ENCODE measurements around the gene UACA.

Gene UACA

DNA sequence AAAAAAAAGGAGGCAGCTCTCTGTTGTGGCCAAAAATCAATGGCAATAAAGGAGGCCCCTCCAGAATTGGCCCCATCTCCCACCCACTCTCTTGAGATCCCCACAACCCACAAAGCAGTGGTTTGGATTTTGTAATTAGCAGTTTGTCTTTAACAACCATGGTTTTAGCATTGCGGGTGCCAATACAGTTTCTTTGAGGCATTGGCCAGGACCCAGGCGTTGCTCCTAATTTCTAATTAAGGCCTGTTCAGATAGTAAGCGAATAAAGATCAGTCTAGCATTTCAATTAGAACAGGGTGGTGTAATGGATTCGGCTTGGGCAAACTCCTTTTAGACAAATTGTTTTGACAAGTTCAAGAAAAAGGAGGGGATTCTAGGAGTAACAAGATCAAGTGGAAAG is 23.6 kb upstream of the UACA start:
- DNase-seq, result no peak

DNA sequence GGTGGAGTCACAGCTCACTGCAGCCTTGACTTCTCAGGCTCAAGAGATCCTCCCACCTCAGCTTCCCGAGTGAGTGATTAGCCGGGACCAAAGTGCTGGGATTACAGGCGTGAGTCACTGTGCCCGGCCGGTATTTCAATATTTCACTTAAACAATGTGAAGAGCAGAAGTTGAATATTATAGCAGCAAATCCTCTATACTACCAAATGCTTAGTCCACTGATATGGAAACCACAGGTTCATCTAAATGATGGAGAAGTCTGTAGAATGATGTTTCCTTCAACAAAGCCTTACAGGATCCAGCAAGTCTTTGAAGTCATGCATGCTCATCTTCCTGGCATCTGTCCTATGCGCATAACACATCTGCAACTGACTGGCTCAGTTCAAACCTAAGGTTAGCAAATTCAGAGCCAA is 20.3 kb upstream of the UACA start:
- DNase-seq, result no peak

DNA sequence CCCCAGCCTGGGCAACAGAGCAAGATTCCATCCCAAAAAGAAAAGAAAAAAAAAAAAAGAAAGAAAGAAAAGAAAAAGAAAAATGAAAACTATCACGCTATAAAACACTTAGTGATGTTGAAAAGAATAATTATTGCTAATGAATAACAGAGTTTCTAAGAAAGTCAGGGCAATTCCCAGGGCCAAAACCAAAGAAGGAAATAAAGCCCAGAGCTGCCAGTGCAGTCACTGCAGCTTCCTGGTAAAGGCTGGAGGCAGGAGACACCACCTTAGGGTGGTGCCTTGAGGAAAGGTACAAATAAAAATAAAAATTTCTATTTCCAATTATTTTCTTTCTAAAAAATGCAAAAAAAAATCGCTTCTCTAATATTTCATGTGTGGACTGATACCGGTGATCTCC is 19.7 kb upstream of the UACA start:
- DNase-seq, result no peak

DNA sequence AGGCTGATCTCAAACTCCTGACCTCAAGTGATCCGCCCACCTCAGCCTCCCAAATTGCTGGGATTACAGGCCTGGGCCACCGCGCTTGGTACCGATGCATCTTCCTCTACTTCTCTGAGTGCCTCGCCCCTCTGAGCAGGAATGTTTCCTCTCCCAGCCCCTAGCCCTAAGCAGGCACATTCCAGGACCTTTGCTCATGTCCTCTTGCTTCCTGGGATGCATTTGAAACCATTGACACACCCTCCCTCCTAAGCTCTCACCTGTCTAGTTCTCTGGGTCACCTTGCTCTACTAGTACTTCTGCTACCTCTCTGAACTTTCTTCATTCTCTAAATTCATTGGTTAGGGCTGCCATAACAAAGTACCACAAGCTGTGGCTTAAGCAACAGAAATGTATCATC is 17.9 kb upstream of the UACA start:
- no peak for DNase-seq

DNA sequence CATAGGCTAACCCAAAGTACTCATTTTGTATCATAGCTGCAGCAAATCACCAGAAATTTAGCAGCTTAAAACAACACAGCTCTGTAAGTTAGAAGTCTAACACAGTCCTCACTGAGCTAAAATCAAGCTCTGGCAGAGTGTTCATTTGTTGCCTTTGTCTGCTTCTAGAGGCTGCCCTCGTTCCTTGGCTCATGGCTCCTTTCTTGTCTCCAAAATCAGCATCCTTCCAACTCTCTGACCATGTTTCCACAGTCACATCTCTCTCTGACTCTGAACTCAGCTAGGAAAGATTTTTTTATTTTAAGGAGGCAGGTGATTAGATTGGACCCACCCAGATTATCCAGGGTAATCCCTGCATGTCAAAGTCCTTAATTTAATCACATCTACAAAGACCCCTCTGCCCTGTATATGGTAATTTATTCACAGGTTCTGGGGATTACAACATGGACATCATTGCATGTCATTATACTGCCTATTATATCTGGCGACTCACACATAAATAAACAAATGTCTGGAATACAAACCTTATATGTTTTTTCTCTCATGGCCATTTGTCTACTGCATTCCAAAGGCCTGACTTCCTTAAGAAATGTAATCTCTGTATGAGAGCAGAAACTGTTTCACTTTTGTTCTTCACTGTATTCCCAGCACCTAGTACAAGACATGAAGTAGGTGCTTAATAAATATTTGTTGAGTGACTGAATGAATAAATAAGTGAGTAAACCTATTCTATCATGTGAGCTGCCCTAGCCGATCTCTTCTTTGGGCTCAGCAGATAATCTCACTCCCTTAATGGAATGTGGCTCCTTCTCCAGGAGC is 15.1 kb upstream of the UACA start:
- DNase-seq, result no peak

DNA sequence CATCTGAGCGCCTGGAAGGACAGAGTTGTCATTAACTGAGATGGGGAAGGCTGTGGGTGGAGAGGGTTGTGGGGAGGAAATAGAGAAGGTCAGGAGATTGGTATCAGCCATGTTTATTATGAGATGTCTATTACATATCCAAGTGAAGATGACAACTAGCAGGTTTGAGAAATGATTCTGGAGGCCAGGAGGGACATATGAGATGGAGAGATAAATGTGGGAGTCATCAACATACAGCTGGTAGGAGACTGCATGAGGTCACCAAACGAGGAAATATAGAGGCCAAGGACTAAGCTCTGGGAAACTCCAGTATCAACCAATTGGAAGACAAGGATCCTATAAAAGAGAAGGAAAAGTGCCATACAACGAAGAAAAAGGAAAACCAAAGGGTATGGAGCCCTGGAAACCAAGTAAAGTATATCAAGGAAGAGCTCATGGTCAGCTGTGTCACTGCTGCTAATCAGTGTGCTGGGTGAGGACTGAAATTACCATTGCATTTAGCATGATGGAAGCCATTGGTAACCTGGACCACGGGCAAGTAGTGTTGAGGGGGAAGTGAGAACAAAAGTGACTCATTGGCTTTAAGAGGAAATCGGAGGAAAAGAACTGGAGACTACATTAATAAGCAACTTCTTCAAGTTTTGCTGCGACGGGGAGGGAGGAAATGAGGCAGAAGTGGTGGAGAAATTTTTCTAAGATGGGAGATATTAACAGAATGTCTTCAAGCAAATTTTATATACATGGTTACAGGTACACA is 14.0 kb upstream of the UACA start:
- no peak for DNase-seq

DNA sequence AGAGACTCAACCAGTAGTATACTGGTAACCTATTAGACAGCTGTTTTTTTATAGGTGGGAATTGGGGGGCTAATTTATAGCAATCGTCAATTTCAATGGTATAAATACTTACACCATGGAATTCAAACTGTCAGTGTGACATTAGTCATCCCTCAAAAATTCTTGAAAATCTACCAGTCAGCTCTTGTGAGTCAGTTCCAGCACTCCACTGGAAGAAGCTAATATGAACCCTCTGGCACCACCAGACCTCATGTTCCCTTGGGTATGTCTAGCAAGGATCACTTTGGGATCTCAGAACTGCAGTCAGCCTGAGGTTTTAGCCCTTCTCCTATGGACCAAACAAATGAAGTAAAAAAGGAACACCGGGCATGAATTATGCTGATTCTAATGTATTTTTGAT is 11.8 kb upstream of the UACA start:
- no peak for DNase-seq

DNA sequence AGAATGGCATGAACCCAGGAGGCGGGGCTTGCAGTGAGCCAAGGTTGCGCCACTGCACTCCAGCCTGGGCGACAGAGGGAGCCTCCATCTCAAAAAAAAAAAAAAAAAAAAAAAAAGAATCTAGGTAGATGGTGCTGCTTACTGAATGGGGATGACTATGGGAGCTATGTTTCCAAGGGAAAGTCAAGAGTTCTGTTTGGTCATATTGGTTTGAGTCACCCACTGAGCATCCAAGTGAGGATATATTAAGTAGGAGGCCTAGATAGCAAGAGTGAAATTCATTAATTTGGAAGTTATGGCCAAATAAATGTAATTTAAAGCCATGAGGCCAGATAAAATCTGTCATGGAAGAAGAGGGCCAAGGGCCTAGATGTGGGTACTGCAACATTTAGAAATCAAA is 9.0 kb upstream of the UACA start:
- DNase-seq, result no peak

DNA sequence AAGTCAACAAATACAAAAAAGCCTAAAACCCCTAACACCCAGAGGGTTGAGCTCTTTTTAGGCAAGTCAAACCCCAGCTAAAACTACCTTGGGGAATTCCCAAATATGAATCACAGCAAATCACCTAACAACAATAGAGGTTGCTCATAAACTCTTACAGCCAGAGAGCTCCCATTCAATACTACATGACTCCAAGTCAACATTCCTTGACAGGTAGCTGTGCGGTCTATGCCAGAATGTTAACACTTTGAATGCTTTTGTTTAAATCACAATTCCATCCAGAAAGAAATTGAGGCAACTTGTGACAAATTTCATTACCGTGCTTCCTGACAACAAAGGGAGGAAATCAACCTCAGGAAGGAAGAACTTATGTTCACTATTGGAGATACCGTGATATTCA is 7.5 kb upstream of the UACA start:
- no peak for DNase-seq

DNA sequence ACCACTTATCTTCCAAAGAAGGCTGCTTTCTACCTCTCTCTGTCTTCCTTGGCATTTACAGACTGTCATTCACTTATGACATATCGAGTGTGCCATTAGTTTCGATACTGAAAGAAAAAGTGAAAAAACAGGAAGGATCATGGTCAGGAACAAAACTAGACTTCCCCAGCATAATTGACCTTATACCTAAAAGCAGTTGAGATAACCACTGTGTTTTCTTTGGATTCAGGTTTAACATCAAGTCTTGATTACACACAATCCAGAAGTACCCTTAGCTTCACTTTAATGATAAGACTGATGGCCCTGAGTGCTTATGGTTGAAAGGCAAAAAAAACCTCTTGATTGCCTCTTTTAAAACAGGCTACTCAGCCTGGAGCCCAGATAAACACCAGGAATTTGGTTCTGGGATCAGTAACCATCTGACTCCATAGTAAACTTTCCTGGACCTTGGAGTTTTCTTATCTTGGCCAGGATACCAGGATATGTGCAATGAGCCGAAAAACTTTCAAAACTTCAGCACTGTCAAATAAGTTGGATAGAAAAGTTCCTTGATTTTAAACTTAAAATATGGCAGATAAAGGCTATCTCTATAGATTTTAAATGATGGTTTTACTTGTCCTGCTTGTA is 5.0 kb upstream of the UACA start:
- DNase-seq, result no peak

DNA sequence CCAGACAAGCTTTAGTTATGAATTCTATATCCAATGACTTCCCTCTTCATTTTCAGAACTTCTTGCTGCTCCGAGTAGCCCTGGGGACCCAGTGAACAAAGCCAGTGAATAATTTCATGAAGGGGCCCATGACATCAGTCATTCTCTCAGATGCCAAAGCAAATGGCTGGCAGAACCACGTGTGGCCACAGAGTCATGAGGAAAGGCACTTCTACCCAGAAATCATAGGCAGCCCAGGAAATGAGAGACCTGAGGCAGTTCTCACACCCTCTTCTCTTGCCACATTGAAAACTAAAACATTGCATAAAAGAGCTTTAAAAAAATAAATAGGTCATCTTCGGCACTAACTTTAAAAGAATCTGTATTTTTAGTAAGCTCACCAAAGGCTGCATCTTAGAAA is 4.3 kb upstream of the UACA start:
- DNase-seq, result no peak

DNA sequence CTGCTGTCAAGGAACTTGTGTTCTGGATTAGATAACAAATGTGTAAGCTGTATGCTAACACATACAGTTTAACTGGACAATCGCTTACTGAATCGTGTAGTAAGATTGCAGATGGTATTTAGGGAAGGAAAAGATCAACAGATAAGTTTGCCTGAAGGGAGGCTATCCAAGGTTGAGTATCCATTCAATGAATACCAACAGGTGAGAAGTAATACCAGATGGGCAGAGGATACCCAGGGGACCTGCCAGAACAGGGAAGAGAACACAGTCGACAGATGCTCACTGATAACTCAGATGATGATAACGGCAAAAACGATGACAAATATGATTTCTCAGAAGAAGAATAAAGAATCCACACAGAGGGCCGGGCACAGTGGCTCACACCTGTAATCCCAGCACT is 3.2 kb upstream of the UACA start:
- no peak for DNase-seq

DNA sequence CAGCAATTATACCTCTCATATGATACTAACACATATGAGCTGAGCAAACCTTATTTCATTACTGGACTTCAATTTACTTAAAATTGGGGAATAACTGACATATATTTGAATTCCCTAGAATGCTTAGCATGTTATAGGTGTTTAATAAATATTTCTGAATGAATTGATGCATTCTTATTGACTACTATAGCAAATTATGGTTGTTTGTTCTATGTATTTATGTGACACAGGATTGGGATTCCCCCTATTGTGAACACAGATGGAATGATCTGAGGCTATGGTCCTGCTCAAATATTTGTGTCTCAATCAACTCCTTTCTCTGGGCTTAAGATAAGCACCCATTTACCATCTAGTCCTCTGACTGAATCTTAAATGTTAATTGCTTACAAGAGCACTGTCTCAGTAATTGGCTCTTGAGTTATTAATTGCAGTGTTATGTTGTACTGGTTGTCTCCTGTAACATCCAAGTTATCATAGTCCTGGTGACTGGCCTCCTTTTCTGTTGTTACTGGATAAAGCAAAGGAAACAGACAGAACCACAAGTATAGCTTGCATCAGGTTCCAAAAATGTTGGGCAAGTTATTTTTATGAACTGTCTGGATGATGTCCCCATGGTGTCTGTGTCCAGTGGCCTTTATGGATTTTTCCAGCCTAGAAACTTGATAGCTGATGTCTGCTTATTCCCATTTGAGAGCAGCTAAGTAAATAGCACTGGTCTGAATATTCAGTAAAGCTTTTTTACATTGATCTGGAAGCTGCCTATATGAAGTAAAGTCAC is 2.3 kb upstream of the UACA start:
- no peak for DNase-seq

DNA sequence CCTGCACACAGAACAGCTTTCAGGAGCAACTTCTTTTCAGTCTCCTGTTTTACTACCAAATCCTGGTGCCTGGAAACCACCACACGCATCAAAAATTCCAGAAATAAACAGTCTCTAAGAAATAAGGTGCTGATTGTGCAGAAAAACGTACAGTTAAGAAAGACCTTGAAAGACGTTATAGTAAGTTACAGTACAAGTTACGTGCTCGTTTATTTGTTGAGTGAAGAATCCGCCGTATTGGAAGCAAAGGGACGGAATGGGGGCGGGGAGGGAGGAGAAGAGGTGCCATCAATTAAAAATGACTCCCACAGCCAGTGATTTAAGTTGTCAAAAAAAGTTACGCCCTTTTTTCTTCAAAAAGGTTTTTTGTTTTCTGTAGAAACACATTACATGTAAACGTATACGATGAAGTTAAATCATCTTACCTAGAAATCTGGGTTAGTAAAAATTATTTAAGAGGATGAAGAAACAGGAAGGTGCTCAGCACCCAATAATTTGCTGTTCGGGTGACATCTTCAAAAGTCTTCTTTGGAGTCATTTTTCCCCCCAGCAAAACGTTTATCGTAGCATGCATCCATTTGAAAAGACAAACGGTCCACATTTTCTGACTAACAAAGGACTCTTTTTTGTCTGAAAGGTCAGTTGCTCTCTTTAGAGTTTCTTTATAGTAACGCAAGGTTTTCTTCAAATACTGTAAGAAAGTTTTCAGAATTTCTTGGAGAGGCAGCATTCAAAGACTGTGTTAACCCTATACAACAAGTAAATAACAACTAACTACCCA is 782 bp upstream of the UACA start:
- DNase-seq, result no peak

DNA sequence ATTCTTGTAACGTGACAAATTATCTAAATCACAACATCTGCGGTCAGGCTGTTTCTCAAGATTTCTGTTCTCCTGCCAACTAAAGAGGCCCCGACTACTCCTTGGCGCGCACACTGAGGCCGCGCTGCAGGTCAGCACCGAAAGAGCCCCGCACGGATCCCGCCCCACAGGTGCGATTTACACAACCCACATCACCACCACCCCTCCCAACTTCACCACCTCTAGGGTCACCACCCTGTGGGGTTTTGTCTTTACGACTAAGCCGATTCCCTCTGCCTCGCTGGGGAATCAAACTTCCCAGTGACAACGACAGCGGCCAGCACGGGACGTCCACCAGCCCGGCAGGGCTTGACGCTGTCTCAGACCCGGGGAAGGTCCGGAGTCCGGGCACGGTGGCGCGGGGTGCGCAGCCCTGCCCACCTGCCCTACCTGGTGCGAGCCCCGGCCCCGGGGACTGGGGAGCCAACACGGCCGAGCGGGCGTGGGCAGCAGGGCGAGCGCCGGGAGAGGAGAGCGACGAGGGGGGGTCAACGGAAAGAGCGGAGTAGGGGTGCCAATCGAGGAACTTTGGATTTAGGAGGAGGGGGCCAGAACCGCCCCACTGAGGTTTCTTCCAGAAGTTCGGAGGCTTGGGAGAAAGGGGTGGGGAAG is 764 bp downstream of the UACA start:
- no peak for DNase-seq

DNA sequence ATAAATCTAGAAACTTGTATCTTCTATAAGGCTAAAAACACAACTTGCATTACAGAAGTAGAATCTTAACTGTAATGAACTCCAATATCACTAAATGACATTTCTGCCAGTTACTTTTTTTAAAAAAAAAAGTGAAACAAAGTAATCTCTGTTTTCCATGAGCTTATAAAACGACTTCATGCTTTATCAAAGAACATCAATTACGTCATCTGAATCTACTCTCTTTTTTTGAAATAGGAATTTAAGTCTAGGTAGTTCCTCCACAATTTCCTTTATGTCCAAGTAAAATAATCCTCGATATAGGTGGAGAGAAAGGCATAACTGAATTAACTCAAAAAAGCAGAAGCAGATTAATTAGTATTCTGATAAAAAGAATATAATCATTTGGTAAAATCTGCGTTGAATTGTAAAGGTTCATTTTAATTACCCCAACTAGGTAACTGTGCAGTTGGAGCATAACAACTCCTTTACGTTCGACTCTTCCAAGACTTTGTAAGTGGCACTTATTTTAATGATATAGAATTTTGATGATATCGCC is 1.4 kb downstream of the UACA start:
- DNase-seq, result no peak

DNA sequence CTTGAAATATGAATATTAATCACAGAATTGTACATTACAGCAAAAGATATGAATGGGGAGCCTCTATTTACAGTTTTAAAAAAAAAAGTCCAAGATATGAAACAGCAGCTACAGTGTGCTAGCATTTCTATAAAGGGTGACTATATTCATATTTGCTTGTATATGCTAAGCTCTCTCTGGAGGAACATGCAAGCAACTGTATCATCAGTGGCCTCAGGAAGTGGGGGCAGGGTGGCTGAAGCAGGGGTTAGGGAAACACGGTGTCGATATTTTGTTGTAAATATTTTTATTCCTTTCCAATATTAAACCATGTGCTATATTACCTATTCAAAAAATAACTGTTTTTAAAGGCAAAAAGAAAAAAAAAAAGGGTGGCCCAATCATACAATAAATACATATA is 2.3 kb downstream of the UACA start:
- no peak for DNase-seq

DNA sequence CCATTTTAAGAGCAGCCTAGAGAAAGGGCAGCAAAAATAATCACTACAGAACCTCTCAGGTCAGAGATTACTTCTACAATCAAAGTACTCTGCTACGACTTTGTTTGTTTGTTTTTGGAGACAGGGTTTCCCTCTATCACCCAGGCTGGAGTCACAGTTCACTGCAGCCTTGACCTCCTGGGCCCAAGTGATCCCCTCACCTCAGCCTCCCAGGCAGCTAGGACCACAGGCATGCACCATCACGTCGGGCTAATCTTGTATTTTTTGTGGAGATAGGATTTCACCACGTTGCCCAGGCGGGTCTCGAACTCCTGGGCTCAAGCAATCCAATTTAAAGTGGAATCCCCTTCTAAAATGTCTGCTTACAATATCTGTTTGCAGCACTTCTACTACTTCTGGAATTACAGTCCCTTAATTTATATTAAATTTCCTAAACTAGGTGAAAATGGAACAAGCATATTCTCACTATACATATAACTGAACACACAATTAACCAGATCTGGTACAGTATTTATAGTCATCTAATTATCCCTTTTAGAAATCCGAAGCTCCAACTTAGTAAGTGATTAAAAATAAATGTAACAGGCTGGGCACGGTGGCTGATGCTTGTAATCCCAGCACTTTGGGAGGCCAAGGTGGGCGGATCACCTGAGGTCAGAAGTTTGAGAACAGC is 4.4 kb downstream of the UACA start:
- DNase-seq, result no peak

DNA sequence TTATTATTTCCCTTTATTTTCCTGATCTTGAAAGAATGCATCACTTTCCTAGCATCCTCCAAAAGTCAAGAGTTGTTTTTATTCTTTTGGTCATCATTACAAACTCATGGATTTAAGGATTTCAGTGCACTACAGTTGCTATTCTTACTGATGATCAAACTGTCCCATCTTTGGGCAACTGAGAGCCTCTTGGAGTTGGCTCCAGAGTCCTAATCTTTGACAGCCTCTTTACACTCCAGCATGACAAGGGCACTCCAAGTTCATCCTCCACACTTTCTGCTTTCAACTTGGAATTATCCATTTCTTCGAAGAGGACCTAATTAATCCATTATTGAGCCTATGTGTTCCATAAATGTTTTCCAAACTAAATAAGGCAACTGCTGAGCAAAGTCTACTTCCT is 5.7 kb downstream of the UACA start:
- DNase-seq, result no peak

DNA sequence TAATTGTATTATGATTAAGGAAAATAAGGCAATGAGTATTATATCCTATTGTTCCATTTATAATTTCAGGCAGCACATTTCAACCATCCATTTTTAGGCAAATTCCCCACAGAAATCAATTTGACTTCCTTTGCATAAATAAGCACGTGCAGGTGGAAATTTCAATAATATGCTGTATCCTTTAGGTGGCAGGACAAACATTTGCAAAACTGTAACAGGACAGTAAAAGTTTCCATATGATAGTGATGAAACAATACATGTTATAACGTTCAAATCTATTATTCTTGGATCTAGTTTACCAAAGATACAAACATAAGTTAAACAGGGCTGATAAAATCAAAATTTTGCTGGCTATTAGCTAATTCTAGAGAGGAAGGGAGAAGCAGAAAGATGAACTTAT is 8.5 kb downstream of the UACA start:
- DNase-seq, result no peak

All from CD4-positive, alpha-beta T cell treated with Interleukin-15 for 1 hour (primary cell).